Right atrium auricular region (tissue), 2 donors: ENCODE results near the gene CDH13. TPM values are rescaled to one million over a fixed set of nuclear protein-coding genes. Genes with fewer than 3 reads are reported as not detected.

Experiments used
- DNase-seq: peaks from one replicate; pipeline ENCODE4 v3.0.0-alpha.2; 2019; ENCODE audit warnings: low spot score
- H3K27ac ChIP-seq, 2 donors: fragments of 200-600 bp; sonication (generic); 1 replicate in 1 of 2; 2 replicates in 1 of 2; pipeline ENCODE4 v1.5.1; 2016 to 2019
- H3K27me3 ChIP-seq, 2 donors: fragments of 200-600 bp; sonication (generic); one replicate each; pipeline versions ENCODE4 v1.5.1 to v1.6.0; 2017 to 2019
- H3K36me3 ChIP-seq: fragments of 200-600 bp; sonication (generic); one replicate; pipeline ENCODE4 v1.5.1; 2016
- H3K4me1 ChIP-seq, 2 donors: fragments of 200-600 bp; sonication (generic); one replicate each; pipeline versions ENCODE4 v1.5.1 to v1.6.0; 2017 to 2019
- H3K4me3 ChIP-seq, 2 donors: fragments of 200-600 bp; sonication (generic); 1 replicate in 1 of 2; 2 replicates in 1 of 2; pipeline ENCODE4 v1.5.1; 2017 to 2019; ENCODE audit warnings: mild to moderate bottlenecking in 1 of 2, moderate library complexity in 1 of 2
- H3K9me3 ChIP-seq, 2 donors: fragments of 200-600 bp; sonication (generic); one replicate each; pipeline ENCODE4 v1.5.1; 2019
- total RNA-seq, 2 donors: library from RNA; depleted of rRNA; stranded (reverse); fragments of >200 nt; gene quantifications; one replicate each; pipeline ENCODE4 v1.1.0, GENCODE V29; 2016
- TF ChIP-seq, protein P1 (sequence below), 2 donors: fragments of 200-600 bp; sonication (generic); IDR thresholded peaks; one replicate each; pipeline ENCODE4 v1.5.1; 2019; ENCODE audit warnings: antibody characterized with exemption in 2 of 2

CDH13 gene
- total RNA-seq, 2 donors from 2014 or later, result 75.4 to 85.9 TPM

DNA sequence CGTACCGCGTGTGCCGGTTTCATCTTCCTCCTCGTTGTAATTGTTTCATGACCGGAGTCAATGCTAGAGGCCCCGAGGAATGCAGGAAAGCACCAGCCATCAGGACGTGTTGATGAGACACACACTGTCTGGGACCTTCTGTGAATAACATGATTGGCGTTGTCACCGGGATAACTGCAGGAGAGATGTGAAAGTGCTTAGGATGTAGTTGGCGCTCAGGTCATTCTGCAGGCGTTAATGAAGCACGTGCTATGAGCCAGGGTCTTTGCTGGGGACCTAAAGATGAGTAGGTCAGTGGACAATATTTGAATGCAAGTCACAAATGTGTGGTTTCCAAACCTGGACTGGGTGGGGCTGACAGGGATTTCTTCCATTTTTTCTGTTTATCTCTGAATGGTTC, 999.4 kb downstream of the CDH13 start:
- Histone ChIP-seq H3K4me1 (no peaks in the 10 kb centered on the region), H3K9me3 (no peaks in the 10 kb centered on the region), H3K27me3 (no peaks in the 10 kb centered on the region), H3K36me3 (no peaks in the 10 kb centered on the region), H3K27ac (no peak overlapping the region), H3K4me3 (no peak overlapping the region)
- TF ChIP-seq, protein P1, sequence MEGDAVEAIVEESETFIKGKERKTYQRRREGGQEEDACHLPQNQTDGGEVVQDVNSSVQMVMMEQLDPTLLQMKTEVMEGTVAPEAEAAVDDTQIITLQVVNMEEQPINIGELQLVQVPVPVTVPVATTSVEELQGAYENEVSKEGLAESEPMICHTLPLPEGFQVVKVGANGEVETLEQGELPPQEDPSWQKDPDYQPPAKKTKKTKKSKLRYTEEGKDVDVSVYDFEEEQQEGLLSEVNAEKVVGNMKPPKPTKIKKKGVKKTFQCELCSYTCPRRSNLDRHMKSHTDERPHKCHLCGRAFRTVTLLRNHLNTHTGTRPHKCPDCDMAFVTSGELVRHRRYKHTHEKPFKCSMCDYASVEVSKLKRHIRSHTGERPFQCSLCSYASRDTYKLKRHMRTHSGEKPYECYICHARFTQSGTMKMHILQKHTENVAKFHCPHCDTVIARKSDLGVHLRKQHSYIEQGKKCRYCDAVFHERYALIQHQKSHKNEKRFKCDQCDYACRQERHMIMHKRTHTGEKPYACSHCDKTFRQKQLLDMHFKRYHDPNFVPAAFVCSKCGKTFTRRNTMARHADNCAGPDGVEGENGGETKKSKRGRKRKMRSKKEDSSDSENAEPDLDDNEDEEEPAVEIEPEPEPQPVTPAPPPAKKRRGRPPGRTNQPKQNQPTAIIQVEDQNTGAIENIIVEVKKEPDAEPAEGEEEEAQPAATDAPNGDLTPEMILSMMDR (IDR thresholded peaks at IDR 0.05), result no peak
- DNase-seq, result peak; percentile 5

DNA sequence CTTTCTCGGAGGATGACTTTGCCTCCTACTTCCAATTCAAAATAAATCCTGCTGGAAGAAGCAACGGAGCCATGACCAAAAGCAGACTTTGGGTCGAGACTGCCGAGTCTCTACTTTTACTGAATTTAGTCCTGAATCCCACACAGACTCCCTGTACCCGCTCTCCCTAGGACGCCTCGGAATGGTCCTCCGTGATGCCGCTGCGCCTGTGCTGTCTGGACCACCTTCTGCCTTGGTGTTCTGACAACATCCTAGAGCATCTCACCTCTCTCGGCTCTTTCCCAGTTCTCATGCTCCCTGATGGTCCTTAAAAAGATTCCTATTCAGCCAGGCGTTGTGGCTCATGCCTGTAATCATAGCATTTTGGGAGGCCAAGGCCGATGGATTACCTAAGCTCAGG, 999.9 kb downstream of the CDH13 start:
- TF ChIP-seq, protein P1 (IDR thresholded peaks at IDR 0.05), result no peak
- no peak overlapping the region for H3K27ac ChIP-seq
- no peaks in the 10 kb centered on the region for H3K27me3 ChIP-seq
- no peaks in the 10 kb centered on the region for H3K4me1 ChIP-seq
- DNase-seq, result peak; percentile 16
- H3K4me3 ChIP-seq, result no peak overlapping the region
- H3K9me3 ChIP-seq, result no peaks in the 10 kb centered on the region
- no peaks in the 10 kb centered on the region for H3K36me3 ChIP-seq

DNA sequence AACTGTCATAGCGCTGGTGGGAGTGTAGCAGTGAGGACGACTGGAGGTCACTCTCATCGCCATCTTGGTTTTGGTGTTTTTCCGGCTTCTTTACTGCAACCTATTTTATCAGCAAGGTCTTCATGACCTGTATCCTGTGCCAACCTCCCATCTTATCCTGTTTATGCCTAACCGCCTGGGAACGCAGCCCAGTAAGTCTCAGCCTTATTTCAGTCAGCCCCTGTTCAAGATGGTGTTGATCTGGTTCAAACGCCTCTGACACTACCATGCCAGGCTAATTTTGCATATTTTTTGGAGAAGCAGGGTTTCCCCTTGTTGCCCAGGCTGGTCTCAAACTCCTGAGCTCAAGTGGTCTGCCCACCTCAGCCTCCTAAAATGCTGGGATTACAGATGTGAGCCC, 1001.2 kb downstream of the CDH13 start:
- peak; percentile 52 for DNase-seq

DNA sequence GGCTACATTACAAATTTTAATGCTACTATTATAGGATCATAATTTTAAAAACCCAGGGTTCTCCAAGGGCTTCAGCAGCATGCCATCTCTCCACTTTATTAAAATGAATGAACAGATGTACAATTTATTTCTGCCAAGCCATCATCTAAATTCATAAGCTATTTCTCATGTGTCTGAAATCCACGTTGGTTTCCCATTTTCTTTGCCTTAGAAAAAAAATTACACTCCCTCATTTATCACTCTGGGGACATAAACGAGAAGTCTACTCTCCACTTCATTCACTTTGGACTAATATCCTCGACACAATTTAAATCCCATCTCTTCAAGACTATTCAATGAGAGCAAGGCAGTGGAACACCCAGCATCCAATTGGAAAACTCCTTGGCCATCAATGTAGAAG, 1002.7 kb downstream of the CDH13 start:
- Histone ChIP-seq H3K4me3 (no peak overlapping the region), H3K36me3 (no peaks in the 10 kb centered on the region), H3K27ac (no peak overlapping the region), H3K9me3 (no peaks in the 10 kb centered on the region), H3K4me1 (no peaks in the 10 kb centered on the region), H3K27me3 (no peaks in the 10 kb centered on the region)
- DNase-seq, result peak; percentile 4
- TF ChIP-seq, protein P1 (IDR thresholded peaks at IDR 0.05), result no peak

More for the DNA sequence above, 1001.2 kb downstream of the CDH13 start:
- H3K4me3 ChIP-seq, result no peak overlapping the region
- no peaks in the 10 kb centered on the region for H3K4me1 ChIP-seq
- no peak overlapping the region for H3K27ac ChIP-seq
- TF ChIP-seq, protein P1 (IDR thresholded peaks at IDR 0.05), result no peak
- H3K27me3 ChIP-seq, result no peaks in the 10 kb centered on the region
- H3K9me3 ChIP-seq, result no peaks in the 10 kb centered on the region
- H3K36me3 ChIP-seq, result no peaks in the 10 kb centered on the region

DNA sequence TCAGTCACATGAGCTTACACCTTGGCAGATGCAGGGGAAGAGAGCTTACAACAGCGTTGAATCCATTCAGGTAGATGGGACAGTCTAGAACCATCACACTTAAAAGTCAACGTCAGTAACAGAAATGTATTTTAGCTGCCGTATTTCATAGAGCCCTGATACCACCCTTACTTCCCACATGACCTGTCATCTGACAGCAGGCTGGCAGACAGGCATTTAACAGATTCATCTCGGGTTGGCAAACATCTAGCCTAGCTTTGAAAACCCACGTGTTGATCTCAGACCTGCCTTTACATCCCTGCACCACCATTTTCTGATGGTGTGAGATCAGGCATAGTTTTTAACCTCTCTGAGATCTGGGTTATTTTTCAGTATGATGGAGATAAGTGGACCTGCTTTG, 1003.1 kb downstream of the CDH13 start:
- peak; percentile 9 for DNase-seq
- Histone ChIP-seq H3K27me3 (no peaks in the 10 kb centered on the region), H3K9me3 (no peaks in the 10 kb centered on the region), H3K36me3 (no peaks in the 10 kb centered on the region), H3K4me3 (no peak overlapping the region), H3K27ac (no peak overlapping the region), H3K4me1 (no peaks in the 10 kb centered on the region)
- TF ChIP-seq, protein P1 (IDR thresholded peaks at IDR 0.05), result no peak

DNA sequence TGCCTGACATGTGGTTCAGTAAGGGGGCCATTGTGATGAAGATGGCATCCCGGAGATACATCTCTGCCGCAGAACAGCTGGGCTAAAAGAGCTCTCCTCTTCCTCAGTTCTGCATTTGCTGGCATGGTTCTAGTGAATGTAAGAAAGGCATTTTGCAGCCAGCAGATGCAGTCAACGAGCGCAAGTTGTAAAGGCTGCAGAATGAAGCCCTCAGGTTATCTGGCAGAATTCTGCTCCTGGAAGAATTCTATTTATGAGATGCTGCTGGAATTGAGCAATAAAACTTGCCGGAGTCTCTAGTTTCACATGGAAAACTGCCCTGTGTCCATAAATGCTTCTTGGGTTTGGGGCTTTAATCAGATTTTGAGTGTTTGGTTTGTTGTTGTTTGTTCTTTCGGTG, 1004.2 kb downstream of the CDH13 start:
- no peaks in the 10 kb centered on the region for H3K36me3 ChIP-seq
- DNase-seq, result peak; percentile 2

More for the DNA sequence above, 1004.2 kb downstream of the CDH13 start:
- Histone ChIP-seq H3K4me1 (no peaks in the 10 kb centered on the region), H3K9me3 (no peaks in the 10 kb centered on the region), H3K4me3 (no peak overlapping the region), H3K27me3 (no peaks in the 10 kb centered on the region), H3K27ac (no peak overlapping the region)
- TF ChIP-seq, protein P1 (IDR thresholded peaks at IDR 0.05), result no peak
